AG10803 (cell line): ENCODE results near the gene FBLN2.

Experiments used
- DNase-seq: peaks from one replicate; pipeline ENCODE4 v3.0.0; 2010; ENCODE audit warnings: low read depth
- H3K4me3 ChIP-seq: 2 replicates; pipeline ENCODE4 v1.5.1; 2011; ENCODE audit warnings: mild to moderate bottlenecking, low read length, control low read depth
- TF ChIP-seq, protein P1 (sequence below): conservative IDR thresholded peaks from 2 replicates; pipeline ENCODE4 v1.5.1; 2011; ENCODE audit warnings: mild to moderate bottlenecking, low read length, control low read depth, inconsistent platforms

The FBLN2 gene

DNA sequence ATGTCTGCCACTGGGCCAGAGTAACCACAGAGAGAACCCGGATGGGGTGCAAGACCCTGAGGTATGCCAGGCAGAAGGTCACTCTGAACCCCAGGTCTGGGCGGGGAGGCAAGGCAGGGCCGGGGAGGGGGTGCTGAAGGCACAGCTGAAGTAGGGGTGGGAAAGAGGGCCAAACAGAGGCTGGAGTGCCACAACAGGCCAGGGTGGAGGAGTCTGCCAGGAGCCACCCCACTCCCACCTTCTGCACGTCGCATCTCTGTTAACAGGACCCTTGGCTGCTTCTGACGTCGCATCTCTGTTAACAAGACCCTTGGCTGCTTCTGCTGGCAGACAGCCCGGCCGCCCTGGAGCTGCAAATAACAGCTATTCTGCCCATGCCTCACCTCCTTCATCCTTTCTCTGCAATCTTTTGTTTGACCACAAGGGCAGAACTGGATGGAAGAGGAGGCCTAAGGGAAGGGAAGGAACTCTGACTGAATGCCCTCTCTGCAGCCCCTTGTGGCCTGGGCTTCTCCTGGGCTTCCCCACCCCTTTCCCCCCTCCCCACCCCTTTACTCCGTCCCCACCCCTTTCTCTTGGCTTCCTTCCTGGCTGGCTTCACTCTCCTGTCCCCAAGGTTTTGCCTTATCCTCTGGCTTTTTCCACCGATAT, 20.6 kb upstream of the FBLN2 start:
- TF ChIP-seq, protein P1, sequence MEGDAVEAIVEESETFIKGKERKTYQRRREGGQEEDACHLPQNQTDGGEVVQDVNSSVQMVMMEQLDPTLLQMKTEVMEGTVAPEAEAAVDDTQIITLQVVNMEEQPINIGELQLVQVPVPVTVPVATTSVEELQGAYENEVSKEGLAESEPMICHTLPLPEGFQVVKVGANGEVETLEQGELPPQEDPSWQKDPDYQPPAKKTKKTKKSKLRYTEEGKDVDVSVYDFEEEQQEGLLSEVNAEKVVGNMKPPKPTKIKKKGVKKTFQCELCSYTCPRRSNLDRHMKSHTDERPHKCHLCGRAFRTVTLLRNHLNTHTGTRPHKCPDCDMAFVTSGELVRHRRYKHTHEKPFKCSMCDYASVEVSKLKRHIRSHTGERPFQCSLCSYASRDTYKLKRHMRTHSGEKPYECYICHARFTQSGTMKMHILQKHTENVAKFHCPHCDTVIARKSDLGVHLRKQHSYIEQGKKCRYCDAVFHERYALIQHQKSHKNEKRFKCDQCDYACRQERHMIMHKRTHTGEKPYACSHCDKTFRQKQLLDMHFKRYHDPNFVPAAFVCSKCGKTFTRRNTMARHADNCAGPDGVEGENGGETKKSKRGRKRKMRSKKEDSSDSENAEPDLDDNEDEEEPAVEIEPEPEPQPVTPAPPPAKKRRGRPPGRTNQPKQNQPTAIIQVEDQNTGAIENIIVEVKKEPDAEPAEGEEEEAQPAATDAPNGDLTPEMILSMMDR, result peak; percentile 48
- H3K4me3 ChIP-seq, result no peak overlapping the region
- no peak for DNase-seq

DNA sequence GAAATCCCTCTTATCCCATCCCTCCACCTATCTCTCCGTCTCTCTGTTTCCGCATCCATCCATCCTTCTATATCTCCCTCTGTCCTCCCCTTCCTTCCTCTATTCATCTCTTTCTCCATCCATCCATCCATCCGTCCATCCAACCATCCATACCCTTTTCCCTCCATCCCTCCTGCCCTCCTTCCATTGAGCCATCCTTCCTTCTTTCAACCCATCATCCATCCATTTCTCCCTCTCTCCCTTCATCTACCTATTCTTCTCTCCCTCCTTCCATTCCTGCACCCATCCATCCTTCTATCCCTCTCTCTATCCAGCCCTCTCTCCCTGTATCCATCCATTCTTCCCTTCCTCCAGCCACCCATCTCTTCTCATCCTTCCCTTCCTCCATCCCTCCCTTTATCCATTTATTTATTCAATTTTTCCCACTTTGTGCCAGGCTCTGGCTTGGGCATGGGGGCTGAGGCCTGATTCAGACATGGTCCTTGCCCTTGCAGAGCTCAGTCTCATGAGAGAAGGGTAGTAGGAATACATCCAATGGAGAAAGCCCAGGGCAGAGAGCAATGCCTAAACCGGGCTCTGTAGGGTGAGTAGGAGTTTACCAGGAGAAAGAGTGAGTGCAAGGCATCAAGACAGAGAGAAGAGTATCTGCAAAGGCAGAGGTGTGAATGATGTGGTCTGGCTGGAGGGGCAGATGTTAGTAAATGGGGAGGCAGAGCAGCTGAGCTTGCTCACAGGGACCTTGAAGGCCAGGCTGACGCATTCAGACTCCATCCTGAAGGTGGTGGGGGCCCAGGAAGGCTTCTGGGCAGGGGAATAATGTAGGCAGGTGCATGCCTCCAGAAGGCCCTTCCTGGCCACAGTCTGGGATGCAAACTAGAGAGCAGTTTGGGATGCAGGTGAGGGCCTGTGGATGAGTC, 19.5 kb upstream of the FBLN2 start:
- no peak overlapping the region for H3K4me3 ChIP-seq
- TF ChIP-seq, protein P1, result no peak
- no peak for DNase-seq

DNA sequence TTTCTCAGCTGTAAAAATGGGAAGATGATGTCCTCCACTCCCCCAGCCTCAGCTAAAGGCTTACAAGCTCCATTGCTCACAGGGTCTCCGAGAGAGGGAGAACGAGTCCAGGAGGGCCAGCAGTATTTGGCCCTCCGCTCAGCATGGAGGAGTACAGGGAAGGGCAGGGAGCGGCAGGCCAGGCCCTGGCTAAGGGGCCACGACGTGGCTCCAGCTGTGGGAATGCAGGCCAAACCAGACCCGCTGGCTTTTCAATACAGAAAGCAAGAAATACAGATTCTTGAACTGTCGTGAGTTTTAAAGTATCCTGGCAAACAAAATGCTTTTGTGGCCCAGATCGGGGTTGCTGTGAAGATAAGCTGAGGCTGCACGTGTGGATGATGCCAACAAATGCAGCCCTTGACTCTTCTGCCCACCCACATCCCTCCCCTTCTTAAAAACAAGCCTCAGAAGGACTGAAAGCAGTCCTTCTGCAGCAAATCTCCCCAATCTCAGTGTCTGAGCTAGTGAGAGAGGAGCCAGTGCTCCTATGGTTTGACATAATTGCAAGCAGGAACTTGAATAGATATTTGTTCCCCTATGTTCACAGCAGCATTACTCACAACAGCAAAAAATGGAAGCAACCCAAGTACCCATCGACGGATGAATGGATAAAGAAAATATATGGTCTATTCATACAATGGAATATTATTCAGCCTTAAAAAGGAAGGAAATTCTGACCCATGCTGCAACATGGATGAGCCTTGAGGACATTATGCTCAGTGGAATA, 18.5 kb upstream of the FBLN2 start:
- H3K4me3 ChIP-seq, result no peak overlapping the region
- DNase-seq, result no peak
- TF ChIP-seq, protein P1, result no peak

DNA sequence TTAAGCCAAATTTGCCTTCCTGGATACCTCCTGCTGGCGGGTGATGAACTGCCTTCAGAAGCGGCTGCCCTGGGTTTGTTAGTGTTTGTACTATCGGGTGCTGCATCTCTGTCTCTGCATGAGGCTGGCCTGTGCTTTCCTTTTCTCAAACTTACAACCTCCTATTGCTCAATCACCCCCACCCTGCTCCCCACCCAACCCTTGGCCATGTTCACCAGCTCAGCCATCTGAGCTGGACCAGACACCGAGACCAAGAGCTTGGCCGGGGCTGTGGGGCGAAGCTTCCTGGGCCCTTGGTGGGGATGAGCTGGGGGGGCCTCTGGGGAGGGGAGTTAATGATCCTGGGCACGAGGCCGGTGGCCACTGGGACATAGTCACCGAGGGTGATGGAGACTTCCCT, 16.8 kb upstream of the FBLN2 start:
- DNase-seq, result peak; percentile 53
- TF ChIP-seq, protein P1, result no peak; the same call in 1 of the 2 replicates
- H3K4me3 ChIP-seq, result no peak overlapping the region

DNA sequence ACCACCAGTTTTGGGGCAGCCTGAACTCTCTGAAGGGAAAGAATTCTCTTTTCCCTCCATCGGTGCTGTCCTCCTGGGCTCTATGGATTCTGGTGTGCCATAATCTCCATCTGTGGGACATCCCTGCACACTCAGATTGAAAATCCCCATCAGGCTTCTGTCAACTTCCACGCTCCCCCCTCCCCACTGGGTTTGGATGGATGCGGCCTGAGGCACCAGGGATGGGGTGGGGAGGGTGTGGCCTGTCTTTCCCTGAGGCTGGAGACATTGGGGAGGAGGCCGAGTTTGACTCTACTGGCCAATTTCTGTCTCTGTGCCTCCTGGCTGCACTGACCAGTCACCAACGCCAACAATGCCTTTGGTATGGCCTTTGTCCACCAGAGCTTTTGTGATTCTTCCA, 16.3 kb upstream of the FBLN2 start:
- TF ChIP-seq, protein P1, result no peak
- no peak for DNase-seq
- H3K4me3 ChIP-seq, result no peak overlapping the region

DNA sequence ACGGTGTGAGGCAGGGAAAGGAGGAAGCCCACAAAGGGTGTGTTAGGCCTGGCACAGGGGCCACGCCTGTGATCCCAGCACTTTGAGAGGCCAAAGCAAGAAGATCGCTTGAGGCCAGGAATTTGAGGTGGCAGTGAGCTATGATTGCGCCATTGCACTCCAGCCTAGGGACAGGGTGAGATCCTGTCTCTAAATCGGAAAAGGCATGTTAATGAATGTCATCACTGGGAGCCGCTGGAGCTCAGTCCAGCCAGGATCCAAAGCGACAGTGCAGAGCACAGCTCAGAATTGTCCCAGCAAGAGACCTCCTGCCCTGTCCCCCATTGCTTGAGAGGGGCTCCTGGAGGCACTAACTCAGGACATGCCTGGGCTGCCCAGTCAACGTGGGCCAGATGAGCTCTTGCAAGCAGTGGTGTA, 15.0 kb upstream of the FBLN2 start:
- TF ChIP-seq, protein P1, result no peak
- DNase-seq, result no peak

More for the DNA sequence above, 15.0 kb upstream of the FBLN2 start:
- H3K4me3 ChIP-seq, result no peak overlapping the region
